NCI-H526 (cell line): Measurements from ENCODE around the gene TPPP.
"Not testable (repeated sequence)": the region's sequence is repeated elsewhere in the genome, so short reads cannot be mapped to it uniquely, and the experiment has no call there.

Experiments used
- DNase-seq, 2 experiments: peaks; one replicate each; lab custom pipeline; 2025; lab: John Stamatoyannopoulos, UW

Gene TPPP

DNA sequence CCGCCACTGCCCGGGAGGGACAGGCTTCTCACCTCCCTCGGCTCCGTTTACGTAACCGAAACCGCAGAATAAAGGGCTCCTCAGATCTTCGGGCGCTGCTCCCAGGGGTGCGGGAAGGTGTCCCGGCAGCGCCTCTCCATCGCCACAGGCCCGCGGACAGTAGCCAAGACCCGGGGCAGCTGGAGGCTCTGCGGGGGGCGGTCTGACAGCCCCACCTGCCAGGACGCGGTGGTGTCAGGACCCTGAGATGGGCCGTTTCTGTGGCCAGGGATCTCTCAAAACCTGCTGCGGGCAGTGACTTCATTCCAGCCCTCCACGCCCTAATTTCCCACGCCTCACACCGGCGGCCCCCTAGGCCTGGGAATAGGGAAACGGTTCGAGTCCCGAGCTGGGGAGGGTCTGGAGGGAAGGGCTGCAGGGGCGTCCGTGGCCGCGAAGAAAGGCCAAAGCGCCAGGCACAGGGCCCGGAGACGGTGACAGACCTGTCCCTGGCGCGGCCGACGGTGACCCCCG, 567 bp downstream of the TPPP start:
- peak in 1 of 2 experiments; percentile 17 for DNase-seq

DNA sequence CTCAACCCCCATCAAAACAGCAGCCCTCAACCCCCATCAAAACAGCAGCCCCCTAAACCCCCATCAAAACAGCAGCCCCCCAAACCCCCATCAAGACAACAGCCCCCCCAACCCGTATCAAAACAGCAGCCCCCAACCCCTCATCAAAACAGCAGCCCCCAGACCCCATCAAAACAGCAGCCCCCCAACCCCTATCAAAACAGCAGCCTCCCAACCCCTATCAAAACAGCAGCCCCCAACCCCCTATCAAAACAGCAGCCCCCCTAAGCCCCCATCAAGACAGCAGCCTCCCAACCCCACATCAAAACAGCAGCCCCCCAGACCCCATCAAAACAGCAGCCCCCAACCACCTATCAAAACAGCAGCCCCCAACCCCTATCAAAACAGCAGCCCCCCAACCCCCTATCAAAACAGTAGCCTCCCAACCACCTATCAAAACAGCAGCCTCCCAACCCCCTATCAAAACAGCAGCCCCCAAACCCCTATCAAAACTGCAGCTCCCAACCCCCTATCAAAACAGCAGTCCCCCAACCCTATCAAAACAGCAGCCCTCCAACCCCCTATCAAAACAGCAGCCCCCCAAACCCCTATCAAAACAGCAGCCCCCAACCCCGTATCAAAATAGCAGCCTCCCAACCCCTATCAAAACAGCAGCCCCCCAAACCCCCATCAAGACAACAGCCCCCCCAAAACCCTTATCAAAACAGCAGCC, 1.2 kb downstream of the TPPP start:
- DNase-seq: no peak

DNA sequence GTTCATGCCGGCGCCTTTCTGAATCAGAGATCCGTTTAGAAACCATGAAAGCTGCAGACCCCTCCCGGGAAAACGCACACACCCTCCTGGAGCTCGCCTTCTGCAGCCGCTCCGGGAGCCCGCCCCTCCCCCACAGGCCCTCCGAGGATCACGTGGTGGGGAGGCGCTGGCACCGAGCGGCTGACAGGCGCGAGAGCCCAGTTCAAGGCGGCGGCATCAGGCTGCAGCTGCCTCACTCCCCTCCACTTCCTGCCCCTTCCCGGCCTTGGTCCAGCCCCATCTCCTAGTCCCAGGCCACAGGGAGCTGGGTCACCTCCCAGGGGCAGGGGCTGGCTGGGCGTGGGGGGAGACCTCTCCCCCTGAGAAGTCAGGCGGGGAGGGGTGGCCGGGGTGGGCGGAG, 2.1 kb downstream of the TPPP start:
- not testable (repeated sequence) for DNase-seq

DNA sequence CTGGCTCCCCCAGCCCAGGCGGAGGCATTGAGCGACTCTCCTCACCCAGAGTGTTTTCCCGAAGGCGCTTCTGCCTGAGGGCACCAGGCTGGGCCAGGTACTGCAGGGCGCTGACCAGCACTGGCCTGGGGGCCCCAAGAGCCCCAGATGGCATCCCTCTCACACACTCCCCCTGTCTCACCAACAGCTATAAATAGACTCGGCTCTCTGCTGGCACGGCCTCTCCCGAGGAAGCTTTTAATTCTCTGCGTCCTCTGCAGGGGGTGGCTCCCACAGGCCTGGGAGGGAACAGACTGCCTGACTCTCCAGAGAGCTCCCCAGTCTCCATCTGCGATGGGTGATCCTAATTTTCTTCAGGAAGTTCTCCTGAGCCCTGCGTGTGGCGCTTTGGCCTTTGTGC, 2.9 kb downstream of the TPPP start:
- not testable (repeated sequence) for DNase-seq

DNA sequence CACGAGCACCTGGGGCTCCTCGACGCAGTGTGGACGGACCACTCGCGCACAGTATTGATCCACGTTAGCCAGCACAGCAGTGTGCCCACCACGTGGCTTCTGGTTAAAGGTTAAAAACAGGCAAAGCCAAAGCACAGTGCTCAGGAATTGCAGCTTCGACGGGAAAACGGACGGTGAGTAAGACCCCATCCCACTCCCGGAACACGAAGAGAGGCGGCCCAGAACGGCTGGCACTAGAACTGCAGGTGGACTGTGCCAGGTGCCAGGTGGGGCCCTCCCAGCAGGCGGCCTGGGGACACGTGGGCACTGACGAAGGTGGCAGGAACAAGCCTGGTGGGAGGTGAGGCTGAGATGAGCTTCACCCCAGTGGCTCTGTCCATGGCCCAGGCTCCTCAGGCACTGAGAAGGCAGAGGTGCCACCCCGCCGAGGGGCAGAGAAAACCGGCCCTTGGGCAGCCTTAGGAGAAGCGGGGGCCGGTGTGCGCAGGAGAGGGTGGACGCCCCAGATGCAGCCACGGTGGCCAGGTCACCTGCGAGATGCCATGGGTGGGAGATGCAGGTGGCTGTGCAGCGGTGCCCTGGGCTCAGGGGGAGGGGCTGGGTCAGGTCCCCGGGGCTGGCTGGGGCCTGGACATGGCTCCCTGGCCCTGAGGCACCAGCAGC, 4.7 kb downstream of the TPPP start:
- DNase-seq: not testable (repeated sequence)

DNA sequence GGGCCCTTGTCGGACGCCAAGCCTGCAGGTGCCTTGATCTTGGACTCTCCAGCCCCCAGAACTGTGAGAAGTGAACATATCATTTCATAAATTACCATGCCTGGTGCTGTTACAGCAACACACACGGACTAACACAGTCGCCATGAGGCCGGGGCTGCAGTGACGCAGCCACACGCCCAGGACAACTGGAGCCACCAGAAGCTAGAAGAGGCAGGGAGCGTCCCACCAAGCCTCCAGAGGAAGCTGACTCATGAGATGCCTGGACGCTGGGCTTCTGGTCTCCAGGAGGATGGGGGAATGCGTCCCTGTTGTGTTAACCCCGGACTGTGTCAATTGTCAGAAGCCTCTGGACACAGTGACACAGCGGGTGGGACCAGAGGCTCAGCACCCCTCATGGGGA, 6.2 kb downstream of the TPPP start:
- not testable (repeated sequence) for DNase-seq

DNA sequence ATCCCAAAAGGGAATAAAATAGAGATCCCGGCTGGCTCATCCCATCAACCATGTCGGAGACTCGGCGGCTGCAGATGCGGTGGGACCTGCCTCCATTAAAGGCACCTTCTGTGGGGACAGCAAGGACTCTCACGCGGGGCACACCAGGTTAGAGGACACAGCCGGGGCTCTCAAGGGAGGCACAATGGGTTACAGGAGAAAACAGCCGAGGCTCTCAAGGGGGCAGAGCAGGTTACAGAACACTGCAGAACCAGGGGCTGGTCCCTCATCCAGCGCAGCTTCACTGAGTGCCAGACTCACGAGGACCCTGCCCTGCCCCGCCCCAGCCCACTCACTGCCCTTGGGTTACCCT, 7.0 kb downstream of the TPPP start:
- DNase-seq: not testable (repeated sequence)

DNA sequence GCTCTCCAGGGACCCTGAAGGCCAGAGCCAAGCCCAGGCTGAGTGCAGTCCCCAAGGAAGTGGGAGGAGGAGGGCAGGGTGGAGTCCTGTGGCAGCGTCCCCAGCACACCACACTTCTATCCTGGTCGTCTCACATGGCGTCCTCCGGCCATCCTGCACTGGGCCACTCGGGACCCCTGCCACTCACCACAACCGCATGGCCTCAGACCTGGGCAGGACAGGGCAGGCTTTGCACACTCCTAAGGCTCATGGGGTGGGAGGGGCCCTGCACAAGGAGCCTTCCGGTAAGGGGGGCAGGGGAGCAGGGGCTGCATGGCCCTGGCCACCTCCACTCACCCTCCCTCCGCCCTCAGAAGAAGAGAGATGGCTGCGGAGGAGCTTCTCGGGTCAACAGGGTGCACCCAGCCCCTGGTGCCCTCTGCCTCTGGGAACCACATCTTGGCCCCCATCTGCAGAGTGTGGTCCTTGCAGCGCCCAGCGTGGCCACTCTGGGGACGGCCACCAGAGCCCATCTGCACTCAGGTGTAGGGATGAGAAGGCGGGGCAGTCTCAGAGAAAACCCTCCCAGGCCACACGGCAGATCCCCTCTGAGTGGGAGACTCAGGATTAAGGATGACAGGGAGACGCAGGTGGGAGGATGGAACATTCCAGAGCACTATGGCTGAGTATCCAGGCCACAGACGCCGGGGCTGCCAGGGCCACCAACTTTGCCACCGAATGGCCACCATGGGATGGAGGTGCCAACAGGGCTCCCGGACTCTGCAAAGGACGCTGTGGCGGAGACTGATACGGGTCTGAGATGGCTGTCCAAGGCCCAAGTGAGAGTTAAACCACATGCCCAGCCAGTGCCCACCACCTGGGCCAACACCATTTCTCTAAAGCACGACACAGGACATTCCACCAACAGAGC, 7.6 kb downstream of the TPPP start:
- no peak for DNase-seq

DNA sequence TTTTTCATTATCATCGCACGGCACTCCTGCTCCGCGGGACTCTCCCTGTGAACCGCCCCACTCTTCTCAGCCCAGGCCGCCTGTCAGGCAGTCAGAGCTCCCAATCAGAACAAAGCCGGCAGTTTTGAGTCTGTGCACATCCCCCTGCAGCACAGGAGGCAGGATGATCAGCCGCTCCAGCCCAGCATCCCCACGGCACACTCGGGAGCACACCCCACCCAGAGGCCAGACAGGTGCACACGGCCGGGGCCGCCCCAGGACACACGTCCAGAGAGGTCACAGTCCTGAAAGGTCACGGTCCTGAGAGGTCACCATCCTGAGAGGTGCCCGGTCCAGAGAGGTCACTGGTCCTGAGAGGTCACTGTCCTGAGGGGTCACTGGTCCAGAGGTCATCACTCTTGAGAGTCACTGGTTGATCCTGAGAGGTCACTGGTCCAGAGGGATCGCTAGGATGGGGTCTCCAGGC, 8.4 kb downstream of the TPPP start:
- no peak for DNase-seq

DNA sequence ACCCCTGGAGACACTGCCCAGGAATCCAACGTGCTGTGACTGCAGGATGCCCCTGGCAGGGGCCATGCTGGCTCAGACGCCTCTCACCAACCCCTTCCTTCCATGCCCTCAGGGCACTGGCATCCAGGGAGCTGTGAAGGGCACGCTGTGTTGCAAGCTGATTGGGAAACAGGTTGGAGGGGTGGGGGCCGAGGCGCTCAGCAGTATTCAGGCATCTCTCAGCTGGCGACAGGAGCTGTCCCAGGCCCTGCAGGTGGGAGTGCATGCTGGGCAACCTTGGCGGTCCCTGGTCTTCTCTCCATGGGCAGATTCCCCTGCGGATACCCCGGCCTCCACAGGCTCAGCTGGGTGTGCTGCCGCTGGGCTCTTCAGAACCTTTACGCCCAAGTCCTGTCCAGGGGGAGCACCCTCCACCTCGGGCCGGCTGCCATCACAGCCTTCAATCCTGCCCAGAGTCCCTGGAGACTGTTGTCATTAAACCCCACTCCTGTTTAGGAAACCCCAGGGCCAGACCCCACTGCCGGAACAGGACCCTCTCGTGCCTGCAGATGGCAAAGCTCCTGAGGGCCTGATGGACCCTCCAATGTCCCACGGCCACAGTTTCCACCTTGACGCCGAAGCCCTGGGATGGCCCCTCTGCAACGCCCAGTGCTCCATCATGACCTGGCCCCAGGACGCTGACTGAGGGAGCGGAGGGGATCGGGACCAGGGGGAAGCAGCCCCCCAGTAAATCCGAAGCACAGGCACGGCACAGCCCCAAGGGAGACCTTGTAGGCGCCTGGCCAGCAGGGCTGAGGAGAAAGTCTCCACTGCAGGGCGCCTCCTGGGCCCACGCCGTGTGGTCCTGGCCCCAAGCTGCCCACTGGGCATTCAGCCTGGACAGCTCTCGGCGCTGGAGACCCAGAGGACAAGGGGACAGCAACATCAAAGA, 9.3 kb downstream of the TPPP start:
- DNase-seq: no peak

DNA sequence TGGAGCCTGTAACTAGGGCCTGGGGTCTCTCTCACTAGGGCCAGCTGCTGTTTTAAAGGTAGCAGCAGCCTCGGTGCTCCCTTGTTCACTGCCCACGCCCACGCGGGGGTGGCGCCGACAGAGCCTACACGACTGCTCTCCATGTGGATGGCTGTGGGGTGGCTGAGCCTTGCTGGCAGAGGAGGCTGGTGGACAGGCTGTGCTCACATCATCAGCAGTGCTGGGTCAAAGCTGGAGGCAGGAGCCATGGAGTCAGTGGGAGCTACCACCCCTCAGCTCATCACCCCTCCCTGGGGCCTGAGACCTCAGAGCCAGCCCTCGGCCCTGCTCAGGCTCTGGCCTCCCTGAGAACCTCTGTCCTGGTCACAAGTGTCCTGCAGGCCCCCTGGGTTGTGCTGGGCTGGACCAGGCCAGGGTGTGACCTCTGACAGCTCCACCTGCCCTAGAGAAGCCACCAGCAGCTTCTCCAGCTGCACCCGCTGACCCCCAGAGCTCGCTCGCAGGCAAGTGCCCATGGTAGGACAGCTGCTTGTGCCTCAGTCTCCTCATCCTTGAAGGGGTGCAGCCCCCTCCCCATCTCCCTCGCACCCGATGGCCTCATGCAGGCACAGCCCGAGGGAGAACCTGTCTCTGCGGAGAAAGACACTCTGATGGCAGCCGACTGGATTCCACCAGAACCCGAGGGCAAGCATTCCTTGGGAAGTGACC, 10.3 kb downstream of the TPPP start:
- not testable (repeated sequence) for DNase-seq

DNA sequence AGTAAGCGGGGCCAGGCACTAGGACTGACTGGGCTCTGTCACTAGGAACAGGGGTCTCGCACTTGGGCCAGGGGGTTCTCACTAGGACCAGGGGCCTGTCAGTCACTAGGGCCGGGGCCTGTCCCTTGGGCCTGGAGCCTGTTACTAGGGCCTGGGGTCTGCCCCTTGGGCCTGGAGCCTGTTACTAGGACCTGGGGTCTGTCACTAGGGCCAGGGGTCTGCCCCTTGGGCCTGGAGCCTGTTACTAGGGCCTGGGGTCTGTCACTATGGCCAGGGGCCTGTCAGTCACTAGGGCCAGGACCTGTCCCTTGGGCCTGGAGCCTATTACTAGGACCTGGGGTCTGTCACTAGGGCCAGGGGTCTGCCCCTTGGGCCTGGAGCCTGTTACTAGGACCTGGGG, 10.9 kb downstream of the TPPP start:
- DNase-seq: not testable (repeated sequence)

DNA sequence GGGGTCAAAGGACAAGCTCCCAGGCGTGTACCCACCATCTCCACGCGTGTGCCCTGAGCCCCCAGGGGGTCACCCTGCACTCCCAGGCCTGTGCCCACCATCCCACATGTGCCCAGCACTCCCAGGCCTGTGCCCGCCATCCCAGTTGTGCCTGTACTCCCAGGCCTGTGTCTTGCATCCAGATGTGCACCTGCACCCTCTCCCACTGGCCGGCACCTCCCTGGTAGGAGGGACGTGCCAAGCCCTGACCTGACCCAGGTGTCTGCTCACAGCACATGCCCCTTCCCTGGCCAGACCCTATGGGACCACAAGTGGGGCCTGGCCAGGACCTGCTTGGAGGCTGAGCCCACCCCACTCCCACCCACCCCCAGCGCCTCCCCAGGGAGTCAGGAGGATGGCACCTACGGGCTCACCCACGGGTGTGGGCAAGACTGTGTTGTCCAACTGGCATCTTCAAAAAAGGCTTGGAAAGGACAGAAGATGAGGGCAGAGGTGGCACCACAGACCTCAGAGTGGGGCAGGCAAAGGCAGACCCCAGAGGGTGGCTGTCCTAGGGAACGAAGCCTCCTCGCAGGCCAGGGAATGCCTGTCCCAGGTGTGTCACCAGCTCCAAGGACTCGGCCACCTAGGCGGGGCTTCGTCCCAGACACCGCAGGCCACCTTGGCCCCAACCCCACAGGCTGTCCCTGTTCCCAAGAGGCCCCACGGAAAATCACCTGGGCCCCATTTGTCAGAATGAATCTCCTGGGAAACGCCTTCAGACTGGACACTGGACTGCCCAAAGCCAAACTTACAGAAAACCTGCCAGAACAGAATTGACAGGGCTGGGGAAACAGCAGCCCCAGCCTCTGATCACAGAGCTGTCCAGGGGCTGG, 11.6 kb downstream of the TPPP start:
- not testable (repeated sequence) for DNase-seq

DNA sequence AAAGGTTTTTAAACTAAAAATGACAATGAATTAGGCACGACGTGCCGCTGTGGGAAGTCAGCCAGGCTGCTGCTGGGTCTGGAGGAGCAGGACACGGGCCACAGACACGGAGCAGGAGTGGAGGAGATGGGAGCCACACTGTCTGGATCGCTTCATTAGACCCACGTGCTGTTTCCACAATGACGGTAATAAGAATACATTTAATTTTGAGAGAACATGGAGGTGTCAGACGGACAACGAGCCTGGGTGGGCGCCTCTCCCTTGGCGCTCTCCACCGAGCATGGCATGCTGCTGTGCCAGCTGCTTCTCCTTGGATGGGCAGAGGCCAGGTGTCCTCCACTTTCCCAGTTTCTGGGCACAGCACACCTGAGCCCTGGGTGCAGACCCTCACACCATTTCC, 12.3 kb downstream of the TPPP start:
- not testable (repeated sequence) for DNase-seq

DNA sequence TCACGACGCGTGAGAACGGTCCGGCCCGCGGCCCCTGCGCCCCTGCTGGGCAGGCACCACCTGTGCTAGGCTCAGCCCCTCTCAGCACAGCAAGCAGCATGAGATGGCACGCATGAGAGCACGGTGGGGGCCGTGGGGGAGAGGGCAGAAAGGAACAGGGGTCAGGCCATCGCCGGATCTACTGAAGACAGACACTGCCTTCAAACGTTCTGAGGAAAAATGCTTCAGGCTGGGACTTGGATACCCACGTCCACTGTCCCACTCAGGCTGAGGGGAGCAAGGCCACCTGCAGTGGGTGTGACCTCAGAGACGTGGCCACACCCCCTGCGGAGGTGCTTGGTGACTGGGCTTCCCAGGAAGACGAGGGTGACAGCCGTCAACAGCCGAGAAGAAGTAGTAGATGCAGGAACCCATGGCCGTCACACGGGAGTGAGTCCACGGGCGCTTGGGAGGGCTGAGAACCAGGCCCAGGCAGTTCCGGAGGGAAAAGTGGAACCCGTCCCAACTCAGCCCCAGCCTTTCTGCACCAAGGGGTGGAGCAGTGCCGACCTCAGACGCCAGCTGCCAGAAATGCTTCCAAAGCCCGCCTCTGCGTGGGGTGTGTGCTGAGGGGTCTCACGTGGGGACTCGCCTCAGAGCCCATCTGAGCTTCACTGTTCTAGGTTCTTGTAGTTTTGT, 12.9 kb downstream of the TPPP start:
- DNase-seq: not testable (repeated sequence)

DNA sequence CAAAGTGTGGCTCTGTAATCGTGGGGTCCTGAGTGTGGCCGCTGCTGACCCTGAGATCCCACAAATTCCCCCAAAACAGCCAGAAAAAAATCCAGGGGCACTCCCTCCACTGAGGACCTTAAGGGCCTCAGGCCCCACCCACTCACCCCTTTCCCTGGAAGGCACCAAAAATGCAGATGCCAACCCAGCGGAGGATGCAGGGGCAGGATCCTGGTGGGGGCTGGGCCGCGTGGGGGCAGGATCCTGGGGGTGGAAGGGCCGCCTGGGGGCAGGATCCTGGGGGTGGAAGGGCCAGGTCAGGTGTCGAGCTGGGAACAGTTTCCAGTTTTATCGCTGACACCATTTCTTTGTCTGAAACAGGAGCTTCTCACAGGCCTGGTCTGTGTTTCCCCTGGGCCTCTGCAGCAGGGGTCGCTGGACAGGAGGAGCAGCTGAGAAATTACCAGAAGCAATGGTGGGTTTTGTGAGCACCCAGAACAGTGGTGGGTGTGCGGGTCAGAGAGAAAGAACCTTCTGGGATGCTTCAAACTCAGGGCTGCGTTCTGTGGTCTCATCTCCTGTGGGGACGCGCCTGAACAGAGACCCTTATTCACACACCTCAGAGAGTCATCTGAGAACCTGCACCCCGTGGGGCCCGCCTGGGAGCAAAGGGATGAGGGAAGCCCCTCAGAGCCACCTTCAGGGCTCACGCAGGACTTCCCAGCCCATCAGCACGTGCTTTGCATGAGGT, 13.8 kb downstream of the TPPP start:
- DNase-seq: not testable (repeated sequence)

DNA sequence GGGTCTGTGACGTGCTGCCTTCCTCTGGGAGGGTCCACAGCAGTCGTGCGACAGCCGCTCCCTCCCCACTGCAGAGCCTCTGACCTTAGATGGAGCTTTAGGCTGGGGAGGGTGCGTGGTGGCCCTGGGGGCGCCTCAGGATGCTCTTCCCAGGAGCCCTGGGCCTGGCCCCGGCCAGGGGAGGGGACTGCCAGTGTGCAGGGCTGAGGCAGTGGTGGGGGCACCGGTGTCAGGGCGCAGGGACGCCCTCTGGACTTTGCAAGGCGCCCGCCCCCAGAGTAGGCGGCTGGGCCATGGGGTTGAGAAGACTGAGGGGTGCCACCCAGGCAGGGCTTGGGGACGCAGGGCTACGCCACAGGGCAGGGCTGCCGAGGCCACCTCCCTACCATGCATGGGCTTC, 14.6 kb downstream of the TPPP start:
- DNase-seq: not testable (repeated sequence)
